Endothelial cell of umbilical vein (primary cell): ENCODE data around the gene BANK1. TPM values are rescaled to one million over a fixed set of nuclear protein-coding genes. Genes with fewer than 3 reads are reported as not detected.

ENCODE experiments used
- BruUV-seq: library from RNA; stranded (reverse); fragments of 400-500 nt; replicated peaks from 2 replicates; lab custom pipeline; 2021; lab: Mats Ljungman, UMichigan
- CTCF ChIA-PET: fragments of 300-600, 350-600 bp; sonication (Branson Sonifier 250); formaldehyde crosslinking; loops from one replicate; lab custom pipeline; 2021; ENCODE audit warnings: antibody characterized with exemption, inconsistent platforms; lab: Charles Lee
- POLR2A ChIA-PET: fragments of 300-600, 350-600 bp; sonication (Branson Sonifier 250); formaldehyde crosslinking; loops from one replicate; lab custom pipeline; 2021; ENCODE audit warnings: antibody characterized with exemption, inconsistent platforms; lab: Charles Lee
- DNase-seq: peaks from one replicate; pipeline ENCODE4 v3.0.0-alpha.2; 2011; ENCODE audit warnings: low read depth, low spot score
- FAIRE-seq: peaks from 2 replicates; lab custom pipeline; 2011; peaks lifted over from hg19 to GRCh38; lab: Jason Lieb, UNC
- H2AFZ ChIP-seq: 2 replicates; pipeline ENCODE4 v1.6.0; 2012; ENCODE audit warnings: low read depth, low read length, control low read depth, inconsistent platforms
- H3K27ac ChIP-seq: 2 replicates; pipeline ENCODE4 v1.5.1; 2011; ENCODE audit warnings: low read depth, mild to moderate bottlenecking, control low read depth, low read length, moderate library complexity; ENCODE audit not compliant: insufficient read depth
- H3K27me3 ChIP-seq, 2 experiments: 2 replicates each; pipeline versions ENCODE4 v1.6.0 to v1.6.1; 2011; ENCODE audit warnings: low read length in 2 of 2, mixed read lengths in 1 of 2; ENCODE audit not compliant: control insufficient read depth in 2 of 2, insufficient read depth in 2 of 2
- H3K36me3 ChIP-seq, 2 experiments: 2 replicates in 1 of 2; 3 replicates in 1 of 2; pipeline ENCODE4 v1.5.1; 2011; ENCODE audit warnings: low read length in 2 of 2, mild to moderate bottlenecking in 1 of 2, moderate library complexity in 1 of 2; ENCODE audit not compliant: control insufficient read depth in 2 of 2, insufficient read depth in 2 of 2; ENCODE audit errors: extremely low read depth in 1 of 2
- H3K4me1 ChIP-seq: 3 replicates; pipeline ENCODE4 v1.5.1; 2011; ENCODE audit warnings: mild to moderate bottlenecking, low read length; ENCODE audit not compliant: control insufficient read depth, insufficient read depth; ENCODE audit errors: extremely low read depth
- H3K4me2 ChIP-seq: 2 replicates; pipeline ENCODE4 v1.6.1; 2011; ENCODE audit warnings: low read length, control low read depth, mixed read lengths; ENCODE audit not compliant: insufficient read depth
- H3K4me3 ChIP-seq, 3 experiments: fragments of 200-600 bp in 1 of 3; sonication (generic), shearing (Covaris generic) in 1 of 3; replicated peaks in 1 of 3; 2 replicates each; pipeline ENCODE4 v1.5.1; 2011 to 2016; ENCODE audit warnings: control low read depth in 3 of 3, low read length in 3 of 3, mild to moderate bottlenecking in 2 of 3, inconsistent platforms in 1 of 3, low read depth in 1 of 3, moderate library complexity in 1 of 3; ENCODE audit not compliant: insufficient read depth in 1 of 3
- H3K79me2 ChIP-seq: 2 replicates; pipeline ENCODE4 v1.6.0; 2012; ENCODE audit warnings: low read length, inconsistent platforms; ENCODE audit not compliant: control insufficient read depth, insufficient read depth
- H3K9ac ChIP-seq: replicated peaks from 2 replicates; pipeline ENCODE3; 2011; ENCODE audit warnings: low read length, control low read depth; ENCODE audit not compliant: insufficient read depth; ENCODE audit errors: extremely low read depth
- H3K9me1 ChIP-seq: replicated peaks from 3 replicates; pipeline ENCODE4 v1.6.0; 2011; ENCODE audit warnings: mild to moderate bottlenecking, low read length; ENCODE audit not compliant: control insufficient read depth, insufficient read depth; ENCODE audit errors: extremely low read depth
- H3K9me3 ChIP-seq: replicated peaks from 2 replicates; pipeline ENCODE4 v1.5.1; 2012; ENCODE audit warnings: low read length, inconsistent platforms; ENCODE audit not compliant: control insufficient read depth, insufficient read depth
- H4K20me1 ChIP-seq: replicated peaks from 2 replicates; pipeline ENCODE3; 2011; ENCODE audit warnings: mild to moderate bottlenecking, low read length; ENCODE audit not compliant: control insufficient read depth, insufficient read depth; ENCODE audit errors: extremely low read depth
- EZH2 ChIP-seq: IDR thresholded peaks from 2 replicates; pipeline ENCODE4 v1.6.1; 2012; ENCODE audit warnings: borderline replicate concordance, low read depth, mild to moderate bottlenecking, moderate library complexity, low read length, inconsistent platforms; ENCODE audit not compliant: severe bottlenecking
- FOS ChIP-seq: IDR thresholded peaks from 2 replicates; pipeline ENCODE4 v1.6.1; 2011; ENCODE audit warnings: mild to moderate bottlenecking, low read length, moderate library complexity, borderline replicate concordance; ENCODE audit not compliant: insufficient read depth
- GATA2 ChIP-seq: IDR thresholded peaks from 2 replicates; pipeline ENCODE4 v1.7.0; 2011; ENCODE audit warnings: low read depth, mild to moderate bottlenecking, moderate library complexity, mixed read lengths, low read length; ENCODE audit not compliant: insufficient read length, insufficient read depth
- JUN ChIP-seq: IDR thresholded peaks from 2 replicates; pipeline ENCODE4 v1.6.1; 2011; ENCODE audit warnings: borderline replicate concordance, low read depth; ENCODE audit not compliant: insufficient read length, insufficient read depth
- MYC ChIP-seq: IDR thresholded peaks from one replicate; pipeline ENCODE4 v1.6.1; 2011; ENCODE audit warnings: mild to moderate bottlenecking, low read depth, low read length
- POLR2A ChIP-seq: IDR thresholded peaks from 2 replicates; pipeline ENCODE4 v1.6.1; 2012; ENCODE audit warnings: low read depth, mild to moderate bottlenecking, control low read depth, low read length
- POLR2AphosphoS5 ChIP-seq: IDR thresholded peaks from 2 replicates; pipeline ENCODE4 v1.6.1; 2012; ENCODE audit warnings: low read depth, mild to moderate bottlenecking, control low read depth, low read length, moderate library complexity; ENCODE audit not compliant: insufficient read depth
- dilution Hi-C: fragments of 300-500 bp; cut with MboI; formaldehyde crosslinking; loops from one replicate; pipeline ENCODE4 v1.15.0; 2019; ENCODE audit warnings: low sequenced_read_pairs; ENCODE audit not compliant: extremely low pct_ligation_motif_present
- intact Hi-C: fragments of 100-400 bp; cut with micrococcal nuclease; formaldehyde crosslinking; loops from one replicate; pipeline ENCODE4 v1.10.0; 2022
- polyA plus RNA-seq, 4 experiments: library from polyadenylated mRNA; depleted of rRNA in 3 of 4; stranded (reverse) in 3 of 4; unstranded in 1 of 4; fragments of >200 nt; gene quantifications; 2 replicates each; pipeline versions ENCODE4 v1.2.1 to v1.2.3, GENCODE V29; 2011 to 2012; ENCODE audit warnings: missing spikeins in 1 of 4
- total RNA-seq: library from RNA; stranded (reverse); gene quantifications from 2 replicates; pipeline ENCODE4 v1.2.3, GENCODE V29; 2021
- TF ChIP-seq, protein P1 (sequence below): IDR thresholded peaks from 2 replicates; pipeline ENCODE4 v1.6.1; 2011; ENCODE audit not compliant: insufficient read depth, insufficient read length
- TF ChIP-seq, protein P2 (sequence below), 2 donors: IDR thresholded peaks; 1 replicate in 1 of 2; 2 replicates in 1 of 2; pipeline ENCODE4 v1.5.1; 2011; ENCODE audit warnings: low read length in 2 of 2, mild to moderate bottlenecking in 2 of 2, moderate library complexity in 2 of 2, control low read depth in 1 of 2, inconsistent platforms in 1 of 2, low read depth in 1 of 2; ENCODE audit not compliant: insufficient read depth in 1 of 2; ENCODE audit errors: extremely low read depth in 1 of 2

BANK1 gene
- total and polyA plus RNA-seq, 2 donors (not counting 3 experiments of a cell fraction or from before 2014, with no cell fraction given), result 0.29 to 0.32 TPM

DNA sequence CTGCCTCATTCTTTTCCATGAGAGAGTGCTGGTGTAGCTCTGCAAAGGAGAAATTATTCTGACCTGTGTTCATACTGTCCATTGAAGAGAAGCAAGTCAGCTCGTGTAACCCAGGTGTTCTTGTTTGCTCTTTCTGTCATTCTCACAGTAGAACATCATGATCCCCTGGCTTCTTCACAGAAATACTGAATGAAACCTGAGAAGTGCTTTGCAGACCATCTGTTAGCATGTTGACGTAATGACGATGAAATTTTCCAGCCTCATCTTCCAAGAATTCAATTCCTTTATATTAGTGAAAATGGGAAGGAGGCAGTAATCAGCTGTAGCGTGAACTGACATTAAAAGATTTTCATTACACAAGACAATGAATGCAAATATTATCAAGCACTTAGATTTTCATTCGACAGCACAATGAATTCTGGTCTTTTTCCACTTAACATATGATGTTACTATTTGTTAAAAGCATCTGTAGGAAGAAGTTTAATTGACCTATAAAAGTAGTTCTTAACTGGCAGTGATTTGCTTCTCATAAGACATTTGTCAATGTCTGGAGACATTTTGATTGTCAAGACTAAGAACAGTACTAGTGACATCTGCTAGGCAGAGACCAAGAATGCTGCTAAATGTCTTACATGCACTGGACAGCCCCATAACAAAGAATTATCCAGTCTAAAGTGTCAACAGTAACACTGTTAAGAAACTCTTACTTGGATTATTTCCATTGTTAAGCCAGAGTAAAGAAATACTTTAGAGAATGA lies 246.3 kb downstream of the BANK1 start:
- FAIRE-seq, result no peak
- no peaks in the 10 kb centered on the region for H3K36me3 ChIP-seq
- H3K27ac ChIP-seq, result no peak overlapping the region
- H3K27me3 ChIP-seq, result no peaks in the 10 kb centered on the region
- dilution Hi-C loops, result no loop called here
- no TSS peak for BruUV-seq
- TF ChIP-seq, protein P1, sequence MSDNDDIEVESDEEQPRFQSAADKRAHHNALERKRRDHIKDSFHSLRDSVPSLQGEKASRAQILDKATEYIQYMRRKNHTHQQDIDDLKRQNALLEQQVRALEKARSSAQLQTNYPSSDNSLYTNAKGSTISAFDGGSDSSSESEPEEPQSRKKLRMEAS, result no peak
- TF ChIP-seq, protein P2, sequence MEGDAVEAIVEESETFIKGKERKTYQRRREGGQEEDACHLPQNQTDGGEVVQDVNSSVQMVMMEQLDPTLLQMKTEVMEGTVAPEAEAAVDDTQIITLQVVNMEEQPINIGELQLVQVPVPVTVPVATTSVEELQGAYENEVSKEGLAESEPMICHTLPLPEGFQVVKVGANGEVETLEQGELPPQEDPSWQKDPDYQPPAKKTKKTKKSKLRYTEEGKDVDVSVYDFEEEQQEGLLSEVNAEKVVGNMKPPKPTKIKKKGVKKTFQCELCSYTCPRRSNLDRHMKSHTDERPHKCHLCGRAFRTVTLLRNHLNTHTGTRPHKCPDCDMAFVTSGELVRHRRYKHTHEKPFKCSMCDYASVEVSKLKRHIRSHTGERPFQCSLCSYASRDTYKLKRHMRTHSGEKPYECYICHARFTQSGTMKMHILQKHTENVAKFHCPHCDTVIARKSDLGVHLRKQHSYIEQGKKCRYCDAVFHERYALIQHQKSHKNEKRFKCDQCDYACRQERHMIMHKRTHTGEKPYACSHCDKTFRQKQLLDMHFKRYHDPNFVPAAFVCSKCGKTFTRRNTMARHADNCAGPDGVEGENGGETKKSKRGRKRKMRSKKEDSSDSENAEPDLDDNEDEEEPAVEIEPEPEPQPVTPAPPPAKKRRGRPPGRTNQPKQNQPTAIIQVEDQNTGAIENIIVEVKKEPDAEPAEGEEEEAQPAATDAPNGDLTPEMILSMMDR (IDR thresholded peaks at IDR 0.05; ENCODE audit: extremely low read depth in 1 of 2, insufficient read depth in 1 of 2, low read depth in 1 of 2, low read length in 2 of 2), result no peak
- TF ChIP-seq MYC, result no peak
- no peak for TF ChIP-seq POLR2AphosphoS5
- TF ChIP-seq GATA2, result no peak
- no peak for TF ChIP-seq EZH2
- TF ChIP-seq POLR2A, result no peak
- TF ChIP-seq FOS, result no peak
- no peak for TF ChIP-seq JUN
- DNase-seq, result no peak
- ChIA-PET POLR2A (no interaction called here), CTCF (no interaction called here)
- H3K9me1 ChIP-seq, result no peaks in the 10 kb centered on the region
- H2AFZ ChIP-seq, result no peak overlapping the region
- H3K79me2 ChIP-seq, result no peaks in the 10 kb centered on the region
- H3K4me3 ChIP-seq, result no peak overlapping the region
- H3K4me2 ChIP-seq, result no peak overlapping the region
- intact Hi-C loops, result no loop called here
- H3K4me1 ChIP-seq, result no peaks in the 10 kb centered on the region
- no peaks in the 10 kb centered on the region for H3K9me3 ChIP-seq
- no peak overlapping the region for H3K9ac ChIP-seq
- no peaks in the 10 kb centered on the region for H4K20me1 ChIP-seq
